IMR-90 (cell line): ENCODE results near the gene CHST6. TPM values are rescaled to one million over a fixed set of nuclear protein-coding genes. Genes with fewer than 3 reads are reported as not detected.

Experiments
- ATAC-seq: fragments of 200-7000 bp; cut with Tn5 transposase; 2 replicates; pipeline ENCODE4 v1.9.1; 2020; ENCODE audit warnings: low read depth, mild to moderate bottlenecking, moderate library complexity
- BruUV-seq: library from RNA; stranded (reverse); fragments of 400-500 nt; replicated peaks from 2 replicates; lab custom pipeline; 2021; lab: Mats Ljungman, UMichigan
- CTCF ChIA-PET: fragments of 300-600 bp; formaldehyde crosslinking; extraction: SDS; loops from one replicate; lab custom pipeline; 2021; ENCODE audit warnings: antibody characterized with exemption; lab: Yijun Ruan, JAX
- POLR2A ChIA-PET: fragments of 300-600 bp; sonication (Branson Sonifier 250); formaldehyde crosslinking; loops from one replicate; lab custom pipeline; 2022; ENCODE audit warnings: antibody characterized with exemption; ENCODE audit not compliant: unreplicated experiment; lab: Charles Lee
- DNase-seq: peaks from one replicate; pipeline ENCODE4 v3.0.0; 2013
- H2AFZ ChIP-seq: replicated peaks from 2 replicates; pipeline ENCODE3; 2013; ENCODE audit warnings: low read length, mild to moderate bottlenecking; ENCODE audit not compliant: poor library complexity
- H2AK5ac ChIP-seq: 2 replicates; pipeline ENCODE4 v1.6.1; 2013; ENCODE audit warnings: low read depth, low read length, inconsistent platforms
- H2AK9ac ChIP-seq: replicated peaks from 2 replicates; pipeline ENCODE3; 2013; ENCODE audit warnings: mild to moderate bottlenecking, low read depth, low read length, moderate library complexity; ENCODE audit not compliant: poor library complexity
- H2BK120ac ChIP-seq: 2 replicates; pipeline ENCODE4 v1.6.1; 2013; ENCODE audit warnings: low read depth, low read length, inconsistent platforms
- H2BK15ac ChIP-seq: 3 replicates; pipeline ENCODE4 v1.6.1; 2013; ENCODE audit warnings: low read depth, low read length, inconsistent platforms
- H2BK20ac ChIP-seq: 2 replicates; pipeline ENCODE4 v1.6.1; 2013; ENCODE audit warnings: low read depth, mild to moderate bottlenecking, inconsistent platforms, low read length, moderate library complexity
- H2BK5ac ChIP-seq: 2 replicates; pipeline ENCODE4 v1.6.1; 2013; ENCODE audit warnings: mild to moderate bottlenecking, low read depth, low read length, inconsistent platforms; ENCODE audit not compliant: poor library complexity, severe bottlenecking
- H3K14ac ChIP-seq: replicated peaks from 2 replicates; pipeline ENCODE4 v1.6.1; 2013; ENCODE audit warnings: low read depth, low read length, inconsistent platforms
- H3K18ac ChIP-seq: 2 replicates; pipeline ENCODE4 v1.6.1; 2013; ENCODE audit warnings: low read depth, low read length, control low read depth
- H3K23ac ChIP-seq: 2 replicates; pipeline ENCODE4 v1.6.1; 2013; ENCODE audit warnings: low read depth, low read length, inconsistent platforms
- H3K27ac ChIP-seq: 2 replicates; pipeline ENCODE4 v1.5.1; 2013; ENCODE audit warnings: mild to moderate bottlenecking, control low read depth, low read length; ENCODE audit not compliant: insufficient read depth
- H3K27me3 ChIP-seq: 2 replicates; pipeline ENCODE4 v1.6.1; 2013; ENCODE audit warnings: low read length; ENCODE audit not compliant: control insufficient read depth, insufficient read depth
- H3K36me3 ChIP-seq: 2 replicates; pipeline ENCODE4 v1.6.1; 2013; ENCODE audit warnings: low read length, mixed read lengths; ENCODE audit not compliant: control insufficient read depth, insufficient read depth
- H3K4ac ChIP-seq: 2 replicates; pipeline ENCODE4 v1.6.1; 2013; ENCODE audit warnings: low read depth, low read length, inconsistent platforms
- H3K4me1 ChIP-seq: 2 replicates; pipeline ENCODE4 v1.6.1; 2013; ENCODE audit warnings: low read length, mixed read lengths; ENCODE audit not compliant: control insufficient read depth, insufficient read depth
- H3K4me2 ChIP-seq: 2 replicates; pipeline ENCODE4 v1.6.1; 2013; ENCODE audit warnings: low read depth, mild to moderate bottlenecking, control low read depth, low read length, moderate library complexity
- H3K4me3 ChIP-seq: 2 replicates; pipeline ENCODE4 v1.5.1; 2013; ENCODE audit warnings: low read depth, mild to moderate bottlenecking, control low read depth, low read length, moderate library complexity; ENCODE audit not compliant: insufficient read depth
- H3K56ac ChIP-seq: 2 replicates; pipeline ENCODE4 v1.6.1; 2013; ENCODE audit warnings: low read length, inconsistent platforms; ENCODE audit not compliant: insufficient read depth; ENCODE audit errors: extremely low read depth
- H3K79me1 ChIP-seq, 2 experiments: 2 replicates each; pipeline ENCODE4 v1.6.1; 2013; ENCODE audit warnings: low read length in 2 of 2, inconsistent platforms in 1 of 2, low read depth in 1 of 2
- H3K9ac ChIP-seq: 2 replicates; pipeline ENCODE4 v1.6.1; 2013; ENCODE audit warnings: low read depth, low read length, control low read depth
- H3K9me1 ChIP-seq: 2 replicates; pipeline ENCODE4 v1.6.1; 2013; ENCODE audit warnings: low read length, inconsistent platforms; ENCODE audit not compliant: insufficient read depth
- H3K9me3 ChIP-seq: 2 replicates; pipeline ENCODE4 v1.6.1; 2013; ENCODE audit warnings: low read length; ENCODE audit not compliant: control insufficient read depth, insufficient read depth
- H4K20me1 ChIP-seq: 2 replicates; pipeline ENCODE4 v1.6.1; 2013; ENCODE audit warnings: low read length, inconsistent platforms; ENCODE audit not compliant: insufficient read depth
- H4K5ac ChIP-seq: 2 replicates; pipeline ENCODE4 v1.6.1; 2013; ENCODE audit warnings: mild to moderate bottlenecking, low read depth, low read length, control low read depth
- H4K8ac ChIP-seq, 2 experiments: 2 replicates each; pipeline ENCODE4 v1.6.1; 2013; ENCODE audit warnings: low read depth in 2 of 2, low read length in 2 of 2, control low read depth in 1 of 2, inconsistent platforms in 1 of 2
- H4K91ac ChIP-seq: 2 replicates; pipeline ENCODE4 v1.6.1; 2013; ENCODE audit warnings: low read depth, low read length, inconsistent platforms; ENCODE audit not compliant: insufficient read depth
- CEBPB ChIP-seq: IDR thresholded peaks from 2 replicates; pipeline ENCODE4 v1.6.1; 2012; ENCODE audit warnings: low read depth, low read length, improper control_type of control experiment
- FOS ChIP-seq: fragments of 150-350 bp; IDR thresholded peaks from 2 replicates; pipeline ENCODE4 v1.6.1; 2016; ENCODE audit warnings: low read depth, low read length
- RFX5 ChIP-seq: IDR thresholded peaks from 2 replicates; pipeline ENCODE4 v1.8.0; 2012; ENCODE audit warnings: low read depth, mild to moderate bottlenecking, low read length, moderate library complexity
- WGBS, 2 experiments: methylation state at CpG; one replicate each; pipeline versions ENCODE4 v1.1.5 to v1.1.7; 2013; ENCODE audit warnings: missing lambda C conversion rate in 2 of 2; ENCODE audit not compliant: insufficient read length in 1 of 2; ENCODE audit errors: extremely low coverage in 2 of 2; 5-methylcytosine and 5-hydroxymethylcytosine counted together
- dilution Hi-C: fragments of 300-500 bp; cut with HindIII; formaldehyde crosslinking; loops from one replicate; pipeline ENCODE4 v1.14.3; 2018; ENCODE audit warnings: low sequenced_read_pairs; ENCODE audit not compliant: unreplicated experiment
- in situ Hi-C: fragments of 300-500 bp; cut with MboI; formaldehyde crosslinking; loops from 3 replicates; pipeline ENCODE4 v1.14.3; 2019; ENCODE audit warnings: low sequenced_read_pairs, inconsistent platforms, mixed read lengths
- intact Hi-C: fragments of 100-400 bp; cut with micrococcal nuclease; formaldehyde crosslinking; loops from 2 replicates; pipeline ENCODE4 v1.10.0; 2022
- polyA plus RNA-seq, 3 experiments: library from polyadenylated mRNA; depleted of rRNA; stranded (reverse); fragments of >200 nt; gene quantifications; 2 replicates each; pipeline ENCODE4 v1.2.3, GENCODE V29; 2012; ENCODE audit warnings: low replicate concordance in 1 of 3
- total RNA-seq: library from RNA; depleted of rRNA; stranded (reverse); fragments of >200 nt; gene quantifications from 2 replicates; pipeline ENCODE4 v1.2.3, GENCODE V29; 2012
- TF ChIP-seq, protein P1 (sequence below): fragments of 150-350 bp; IDR thresholded peaks from 2 replicates; pipeline ENCODE4 v1.6.1; 2017; ENCODE audit warnings: mild to moderate bottlenecking, antibody characterized with exemption, low read length, low read depth

CHST6 gene
- total and polyA plus RNA-seq, 2 of the 4 experiments (the other 2 are of a cell fraction) = under 0.01 to 0.12 TPM

DNA sequence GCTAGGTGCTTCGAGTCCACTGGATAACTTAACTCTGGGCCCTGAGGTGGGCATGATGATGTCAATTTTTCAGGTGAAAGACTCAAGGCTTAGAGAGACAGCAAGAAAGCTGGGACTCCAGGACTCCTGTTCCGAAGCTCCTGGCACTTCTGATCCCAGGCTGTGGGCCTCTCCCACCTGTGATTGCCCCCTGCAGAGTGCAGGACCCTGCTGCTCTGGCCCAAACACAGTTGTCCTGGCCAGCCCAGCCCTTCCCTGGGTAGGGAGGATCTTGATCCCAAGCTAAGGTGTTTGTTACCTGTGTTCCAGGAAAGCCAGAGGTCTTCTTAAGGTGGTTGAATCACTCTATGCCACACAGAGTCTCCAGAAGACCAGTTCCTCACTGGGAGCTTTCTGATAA, 37.5 kb upstream of the CHST6 start:
- Histone ChIP-seq H3K9ac (no peak overlapping the region), H3K9me1 (no peaks in the 10 kb centered on the region), H3K23ac (no peak overlapping the region), H4K91ac (no peak overlapping the region), H3K18ac (no peak overlapping the region), H2BK120ac (no peak overlapping the region), H3K14ac (no peak overlapping the region), H3K4me1 (no peaks in the 10 kb centered on the region), H3K4me3 (no peak overlapping the region), H4K8ac (no peak overlapping the region), H2AFZ (no peak overlapping the region), H2AK9ac (no peak overlapping the region), H3K9me3 (no peaks in the 10 kb centered on the region), H2AK5ac (no peak overlapping the region), H3K27ac (no peak overlapping the region), H3K4ac (no peak overlapping the region), H3K4me2 (no peak overlapping the region), H4K5ac (no peak overlapping the region), H2BK5ac (no peak overlapping the region), H3K79me1 (no peaks in the 10 kb centered on the region), H2BK15ac (no peak overlapping the region), H2BK20ac (no peak overlapping the region), H3K56ac (no peak overlapping the region), H3K27me3 (peaks cover 19% of the 10 kb centered on the region), H3K36me3 (no peaks in the 10 kb centered on the region), H4K20me1 (no peaks in the 10 kb centered on the region)
- POLR2A ChIA-PET = no interaction called here
- ATAC-seq = no peak
- WGBS, 2 experiments = 63% methylated on average over 1 of the region's 2 CpGs; no CpG with 5 or more reads in 1 of the 2 experiments
- CTCF ChIA-PET = no interaction called here
- TF ChIP-seq, protein P1, sequence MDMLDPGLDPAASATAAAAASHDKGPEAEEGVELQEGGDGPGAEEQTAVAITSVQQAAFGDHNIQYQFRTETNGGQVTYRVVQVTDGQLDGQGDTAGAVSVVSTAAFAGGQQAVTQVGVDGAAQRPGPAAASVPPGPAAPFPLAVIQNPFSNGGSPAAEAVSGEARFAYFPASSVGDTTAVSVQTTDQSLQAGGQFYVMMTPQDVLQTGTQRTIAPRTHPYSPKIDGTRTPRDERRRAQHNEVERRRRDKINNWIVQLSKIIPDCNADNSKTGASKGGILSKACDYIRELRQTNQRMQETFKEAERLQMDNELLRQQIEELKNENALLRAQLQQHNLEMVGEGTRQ = no peak
- TF ChIP-seq FOS (no peak), RFX5 (no peak), CEBPB (no peak)
- in situ Hi-C loops = no loop called here
- BruUV-seq = no TSS peak
- intact Hi-C loops = no loop called here
- dilution Hi-C loops = no loop called here
- no peak for DNase-seq
